Activated naive CD4-positive, alpha-beta T cell treated with anti-CD3 and anti-CD28 coated beads, Interleukin-2, amount 10 ng/mL, durations not matched to agents 7 days and 5 days (primary cell): ENCODE results near the gene FAM193A.
A peak's percentile ranks its signal among the peaks of the same experiment; 100 is the strongest.

Source experiments
- CTCF ChIA-PET: fragments of 350-600 bp; sonication (Branson Sonifier 250); formaldehyde crosslinking; loops from one replicate; lab custom pipeline; 2021; ENCODE audit warnings: antibody characterized with exemption; lab: Charles Lee
- DNase-seq: peaks from one replicate; pipeline ENCODE4 v3.0.0-alpha.2; 2020
- H3K27ac Mint-ChIP-seq: one replicate; pipeline ENCODE4 v1.8.0; 2021; ENCODE audit warnings: mild to moderate bottlenecking, moderate library complexity, mixed read lengths
- H3K27me3 Mint-ChIP-seq: one replicate; pipeline ENCODE4 v1.8.0; 2021; ENCODE audit warnings: mild to moderate bottlenecking, mixed read lengths
- H3K36me3 Mint-ChIP-seq: one replicate; pipeline ENCODE4 v1.8.0; 2021; ENCODE audit warnings: mixed read lengths
- H3K4me1 Mint-ChIP-seq: one replicate; pipeline ENCODE4 v1.8.0; 2021; ENCODE audit warnings: mixed read lengths
- H3K4me3 Mint-ChIP-seq: one replicate; pipeline ENCODE4 v1.8.0; 2021; ENCODE audit warnings: mild to moderate bottlenecking, moderate library complexity, mixed read lengths
- H3K9me3 Mint-ChIP-seq: one replicate; pipeline ENCODE4 v1.8.0; 2021; ENCODE audit warnings: mixed read lengths

The FAM193A gene

DNA sequence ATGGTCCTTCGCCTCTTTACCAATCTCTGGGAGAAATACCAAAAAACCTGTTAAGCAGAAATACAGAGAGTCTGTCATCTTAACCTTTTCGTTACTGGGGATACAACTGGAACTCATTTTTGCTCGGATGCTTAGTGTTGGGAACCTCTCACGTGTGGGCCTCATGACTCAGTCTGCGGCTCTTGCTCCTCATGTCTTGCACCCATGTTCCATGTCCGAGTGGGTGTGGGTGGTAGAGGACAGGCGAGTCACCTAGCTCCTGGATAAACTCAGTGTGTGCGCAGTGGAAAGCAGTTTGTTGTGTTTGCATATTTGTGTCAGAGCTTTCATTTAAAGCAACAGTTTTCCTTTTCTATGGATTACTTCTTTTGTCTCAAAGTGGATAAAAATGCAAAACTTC, 149.1 kb downstream of the FAM193A start:
- Mint-ChIP-seq H3K27me3 (no peaks in the 10 kb centered on the region), H3K27ac (no peak overlapping the region), H3K9me3 (no peaks in the 10 kb centered on the region), H3K4me3 (no peak overlapping the region), H3K36me3 (peaks cover 36% of the 10 kb centered on the region), H3K4me1 (no peaks in the 10 kb centered on the region)
- CTCF ChIA-PET, result no interaction called here
- no peak for DNase-seq

DNA sequence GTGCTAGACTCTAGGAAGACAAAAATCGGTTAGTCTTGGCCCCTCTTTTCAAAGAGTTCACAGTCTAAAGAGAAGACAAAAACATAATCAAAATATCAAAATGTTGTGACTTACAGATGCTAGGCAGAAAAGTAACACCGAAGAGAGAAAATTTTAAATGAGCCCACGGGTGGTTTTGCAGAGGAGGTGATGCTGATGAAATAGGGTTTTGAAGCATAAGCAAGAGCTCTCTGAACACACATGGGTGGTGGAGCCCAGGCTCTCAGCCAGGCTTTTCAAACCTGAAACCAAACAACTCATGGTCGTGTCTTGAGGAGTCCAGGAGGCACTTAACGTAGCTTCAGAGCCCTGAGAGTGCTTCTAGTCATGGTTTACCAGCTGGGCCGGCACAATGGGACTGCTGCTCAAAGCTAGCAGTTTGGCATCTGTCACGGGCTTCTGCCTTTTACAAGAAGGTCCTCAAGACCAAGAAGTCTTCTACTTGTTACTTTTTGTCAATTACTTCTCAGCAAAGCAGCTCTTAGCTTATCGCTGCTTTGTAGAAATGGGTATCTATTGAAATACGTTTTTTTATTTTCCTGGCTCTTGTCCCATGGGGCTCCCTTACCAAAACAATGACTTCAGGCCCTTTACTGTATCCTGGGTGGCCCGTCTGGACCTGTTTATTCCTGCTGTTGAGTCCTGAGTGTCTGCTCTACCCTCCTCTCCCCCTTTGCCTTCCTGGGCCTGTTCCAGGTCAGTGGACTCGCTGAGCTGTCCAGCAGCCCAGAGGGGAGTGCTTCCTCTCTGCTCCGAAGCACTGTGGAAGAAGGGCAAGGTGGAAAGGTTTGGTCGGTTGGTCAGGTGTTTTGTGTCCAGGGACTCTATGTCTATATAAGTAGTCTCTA, 150.2 kb downstream of the FAM193A start:
- Mint-ChIP-seq H3K36me3 (peaks cover 34% of the 10 kb centered on the region), H3K4me1 (no peaks in the 10 kb centered on the region), H3K4me3 (no peak overlapping the region), H3K9me3 (no peaks in the 10 kb centered on the region), H3K27me3 (no peaks in the 10 kb centered on the region), H3K27ac (no peak overlapping the region)
- CTCF ChIA-PET, result no interaction called here
- no peak for DNase-seq

DNA sequence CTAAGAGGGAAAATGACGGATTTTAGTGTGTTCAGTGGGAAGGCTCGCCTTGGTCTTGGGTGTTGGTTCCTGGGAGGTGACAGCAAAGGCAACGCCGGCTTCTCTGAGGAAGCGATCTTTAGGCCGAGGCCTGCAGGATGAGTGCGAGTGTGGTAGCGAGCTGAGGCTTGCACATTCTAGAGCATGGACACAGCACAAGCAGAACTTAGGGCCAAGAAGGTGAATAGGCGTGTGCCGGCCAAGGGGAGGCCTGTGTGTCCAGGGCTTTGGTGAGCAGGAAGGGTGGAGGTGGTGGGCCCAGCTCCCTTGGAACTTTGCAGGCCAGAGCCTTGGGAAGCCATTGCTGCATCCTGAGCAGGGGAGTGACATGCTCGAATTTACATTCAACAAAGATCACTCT, 151.8 kb downstream of the FAM193A start:
- no peaks in the 10 kb centered on the region for H3K9me3 Mint-ChIP-seq
- no peak for DNase-seq
- peaks cover 41% of the 10 kb centered on the region for H3K36me3 Mint-ChIP-seq
- H3K4me3 Mint-ChIP-seq, result no peak overlapping the region
- CTCF ChIA-PET, result no interaction called here
- no peaks in the 10 kb centered on the region for H3K27me3 Mint-ChIP-seq
- H3K27ac Mint-ChIP-seq, result no peak overlapping the region
- no peaks in the 10 kb centered on the region for H3K4me1 Mint-ChIP-seq

DNA sequence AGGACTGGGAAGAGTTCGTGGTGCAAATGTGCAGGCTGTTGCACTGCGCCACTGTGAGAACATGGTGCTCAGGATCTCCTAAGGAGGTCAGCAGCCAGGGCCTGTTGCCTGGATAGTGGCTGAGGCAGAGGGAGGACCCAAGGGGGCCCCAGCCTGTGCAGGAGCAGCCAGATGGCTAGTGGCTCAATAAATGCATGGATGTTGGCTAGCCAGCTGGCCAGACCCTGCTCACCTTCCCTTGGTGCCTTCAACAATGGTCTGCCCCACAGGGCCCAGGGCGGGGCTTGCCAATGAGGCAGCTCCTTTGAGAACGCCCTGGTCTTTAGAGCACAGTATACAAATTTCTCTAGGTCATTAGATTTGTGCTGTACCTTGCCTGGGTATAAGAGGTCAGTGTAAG, 152.2 kb downstream of the FAM193A start:
- H3K9me3 Mint-ChIP-seq, result no peaks in the 10 kb centered on the region
- no peak for DNase-seq
- no peaks in the 10 kb centered on the region for H3K27me3 Mint-ChIP-seq
- H3K36me3 Mint-ChIP-seq, result peaks cover 41% of the 10 kb centered on the region
- no peak overlapping the region for H3K27ac Mint-ChIP-seq
- H3K4me3 Mint-ChIP-seq, result no peak overlapping the region
- CTCF ChIA-PET, result no interaction called here
- no peaks in the 10 kb centered on the region for H3K4me1 Mint-ChIP-seq

DNA sequence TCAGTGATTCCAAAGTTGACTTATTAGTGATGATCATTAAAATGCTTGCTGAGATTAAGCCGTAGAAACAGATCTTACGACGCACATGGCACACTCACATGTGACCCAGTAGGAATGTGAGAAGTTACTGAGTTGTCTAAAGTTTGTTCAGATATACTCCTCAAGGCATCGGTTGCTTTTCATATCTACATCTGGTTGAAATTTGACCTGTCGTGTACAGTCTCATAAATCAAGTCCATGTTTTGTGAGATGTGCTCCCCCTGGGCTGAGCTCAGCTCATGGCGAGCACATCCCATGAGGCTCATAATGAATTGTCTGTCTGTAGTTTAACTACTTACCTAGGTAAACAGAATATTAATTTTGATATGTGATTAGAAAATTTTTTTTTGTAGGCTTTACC, 152.7 kb downstream of the FAM193A start:
- no peak overlapping the region for H3K27ac Mint-ChIP-seq
- CTCF ChIA-PET, result no interaction called here
- H3K4me1 Mint-ChIP-seq, result no peaks in the 10 kb centered on the region
- no peaks in the 10 kb centered on the region for H3K27me3 Mint-ChIP-seq
- DNase-seq, result no peak
- H3K4me3 Mint-ChIP-seq, result no peak overlapping the region
- no peaks in the 10 kb centered on the region for H3K9me3 Mint-ChIP-seq
- peaks cover 40% of the 10 kb centered on the region for H3K36me3 Mint-ChIP-seq

DNA sequence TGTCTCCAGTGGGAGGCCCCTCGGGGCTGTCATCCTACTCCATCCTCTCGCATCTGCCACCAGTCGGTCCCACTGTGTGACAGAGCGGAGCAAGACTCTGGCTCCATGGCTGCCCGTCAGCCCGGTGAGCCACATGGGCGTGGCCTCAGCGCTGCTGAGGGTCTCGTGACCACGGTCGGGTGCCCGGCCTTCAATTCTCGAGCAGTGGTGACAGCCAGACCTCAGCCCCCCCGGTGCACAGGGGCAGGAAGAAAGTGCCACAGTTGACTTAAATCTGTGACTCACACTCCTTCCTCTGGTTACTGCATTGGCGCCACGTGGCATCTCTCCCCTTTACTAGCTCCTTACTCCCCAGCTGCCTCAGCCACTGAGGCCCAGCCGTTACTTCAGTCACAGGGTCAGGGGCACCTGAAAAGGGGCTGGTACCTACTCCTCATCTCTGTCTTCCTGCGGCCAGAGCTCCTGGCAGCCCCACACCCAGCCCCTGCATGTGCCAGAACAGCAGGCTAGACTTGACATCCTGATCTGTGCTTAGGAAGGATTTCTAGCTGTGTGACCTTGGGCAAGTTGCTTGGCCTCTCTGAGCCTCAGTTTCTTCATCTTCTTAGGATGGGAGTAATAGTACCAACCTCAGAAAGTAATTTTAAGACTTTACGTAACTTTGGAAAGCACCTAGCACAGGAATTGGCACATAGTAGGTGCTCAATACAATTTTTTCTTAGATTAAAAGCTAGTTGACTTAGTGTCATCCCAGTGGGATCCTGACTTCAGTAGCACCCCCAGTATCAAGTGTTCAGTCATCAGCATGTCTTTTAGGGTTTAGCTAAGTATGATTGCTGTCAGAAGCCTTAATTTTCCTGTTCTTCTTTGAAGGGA, 153.6 kb downstream of the FAM193A start:
- H3K9me3 Mint-ChIP-seq, result no peaks in the 10 kb centered on the region
- H3K36me3 Mint-ChIP-seq, result peaks cover 42% of the 10 kb centered on the region
- H3K4me3 Mint-ChIP-seq, result no peak overlapping the region
- no peaks in the 10 kb centered on the region for H3K27me3 Mint-ChIP-seq
- no peaks in the 10 kb centered on the region for H3K4me1 Mint-ChIP-seq
- CTCF ChIA-PET, result no interaction called here
- H3K27ac Mint-ChIP-seq, result no peak overlapping the region
- DNase-seq, result no peak

DNA sequence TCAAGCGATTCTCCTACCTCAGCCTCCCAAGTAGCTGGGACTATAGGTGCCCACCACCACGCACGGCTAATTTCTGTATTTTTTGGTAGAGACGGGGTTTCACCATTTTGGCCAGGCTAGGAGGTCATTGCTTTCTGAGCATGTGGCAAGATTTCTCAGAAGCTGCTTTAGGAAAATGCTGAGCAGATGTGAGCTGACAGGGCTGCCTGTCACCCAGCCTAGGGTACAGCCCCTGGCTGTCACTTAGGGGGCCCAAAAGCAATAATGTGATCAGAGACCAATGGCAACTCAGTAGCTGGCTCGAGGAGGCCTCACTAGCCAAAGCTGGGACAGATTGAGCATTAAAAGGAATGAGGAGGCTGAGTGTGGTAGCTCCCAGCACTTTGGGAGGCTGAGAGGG, 154.9 kb downstream of the FAM193A start:
- CTCF ChIA-PET, result no interaction called here
- no peak for DNase-seq
- H3K36me3 Mint-ChIP-seq, result peaks cover 42% of the 10 kb centered on the region
- no peak overlapping the region for H3K4me3 Mint-ChIP-seq
- H3K27me3 Mint-ChIP-seq, result no peaks in the 10 kb centered on the region
- H3K4me1 Mint-ChIP-seq, result no peaks in the 10 kb centered on the region
- no peaks in the 10 kb centered on the region for H3K9me3 Mint-ChIP-seq
- no peak overlapping the region for H3K27ac Mint-ChIP-seq

DNA sequence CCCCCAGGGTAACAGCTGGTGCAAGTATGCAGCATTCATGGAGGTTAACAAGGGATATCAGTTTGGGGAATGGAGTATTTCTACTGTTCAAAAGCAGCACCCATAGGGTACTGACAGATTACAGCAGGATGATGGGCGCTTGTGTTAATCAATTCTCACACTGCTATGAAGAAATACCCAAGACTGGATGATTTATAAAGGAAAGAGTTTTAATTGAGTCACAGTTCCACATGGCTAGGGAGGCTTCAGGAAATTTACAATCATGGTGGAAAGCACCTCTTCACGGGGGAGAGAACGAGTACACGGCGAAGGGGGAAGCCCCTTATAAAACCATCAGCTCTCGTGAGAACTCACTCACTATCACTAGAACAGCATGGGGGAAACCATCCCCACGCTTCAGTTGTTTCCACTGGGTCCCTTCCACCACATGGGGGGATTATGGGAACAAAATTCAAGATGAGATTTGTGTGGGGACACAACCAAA, 155.5 kb downstream of the FAM193A start:
- Mint-ChIP-seq H3K4me3 (no peak overlapping the region), H3K27ac (no peak overlapping the region), H3K4me1 (no peaks in the 10 kb centered on the region), H3K27me3 (no peaks in the 10 kb centered on the region), H3K9me3 (no peaks in the 10 kb centered on the region), H3K36me3 (peaks cover 46% of the 10 kb centered on the region)
- DNase-seq, result no peak
- CTCF ChIA-PET, result no interaction called here

DNA sequence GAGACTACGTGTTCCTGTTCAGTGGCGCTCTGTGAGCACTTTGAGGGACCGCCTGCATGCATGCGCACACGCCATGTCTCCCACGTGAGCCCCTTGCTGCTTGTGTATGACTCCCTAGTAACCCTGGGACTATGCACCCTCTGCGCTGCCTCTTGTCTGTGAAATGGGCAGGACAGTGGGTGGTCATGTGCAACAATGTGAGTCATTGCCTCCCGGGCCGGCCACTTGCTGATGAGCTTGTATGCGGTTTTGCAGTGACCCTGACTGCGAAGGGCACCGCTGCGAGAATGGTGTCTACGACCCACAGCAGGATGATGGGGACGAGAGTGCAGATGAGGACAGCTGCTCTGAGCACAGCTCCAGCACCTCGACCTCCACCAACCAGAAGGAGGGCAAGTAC, 158.2 kb downstream of the FAM193A start:
- no peak for DNase-seq
- no peak overlapping the region for H3K27ac Mint-ChIP-seq
- H3K9me3 Mint-ChIP-seq, result no peaks in the 10 kb centered on the region
- no peaks in the 10 kb centered on the region for H3K4me1 Mint-ChIP-seq
- no peak overlapping the region for H3K4me3 Mint-ChIP-seq
- CTCF ChIA-PET, result no interaction called here
- peaks cover 54% of the 10 kb centered on the region for H3K36me3 Mint-ChIP-seq
- no peaks in the 10 kb centered on the region for H3K27me3 Mint-ChIP-seq

DNA sequence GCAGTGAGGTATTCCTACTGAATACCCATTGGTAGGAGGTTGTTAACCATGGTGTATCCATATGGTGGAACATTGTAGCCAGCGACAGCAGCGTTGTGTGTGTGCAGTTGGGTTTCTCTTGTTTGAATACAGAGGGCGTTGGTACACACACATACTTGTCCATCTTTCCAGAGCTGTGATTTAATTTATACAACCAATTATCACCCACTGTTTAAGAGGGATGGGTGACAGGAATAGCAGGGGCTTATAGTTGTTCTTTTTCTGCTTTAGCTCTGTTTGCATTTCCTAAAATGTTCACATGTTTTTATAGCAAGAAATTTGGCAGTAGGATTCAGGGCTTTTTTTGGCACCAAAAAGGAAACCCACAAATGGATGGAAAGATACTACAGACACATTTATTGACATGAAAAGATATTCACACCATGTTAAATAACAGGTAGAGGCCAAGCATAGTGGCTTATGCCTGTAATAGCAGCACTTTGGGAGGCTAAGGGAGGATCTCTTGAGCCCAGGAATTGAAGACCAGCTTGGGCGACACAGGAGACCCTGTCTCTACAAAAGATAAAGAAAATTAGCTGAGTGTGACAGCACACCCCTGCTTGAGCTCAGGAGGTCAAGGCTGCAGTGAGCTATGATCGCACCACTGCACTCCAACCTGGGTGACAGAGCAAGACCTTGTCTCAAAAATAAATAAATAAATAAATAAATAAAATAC, 159.1 kb downstream of the FAM193A start:
- no peak for DNase-seq
- CTCF ChIA-PET, result interaction anchor here (1.1 kb wide), 1 partner anchor 23 kb away, joined by 3 read pairs; no protein-coding TSS in a partner anchor
- Mint-ChIP-seq H3K9me3 (no peaks in the 10 kb centered on the region), H3K36me3 (peaks cover 58% of the 10 kb centered on the region), H3K4me1 (no peaks in the 10 kb centered on the region), H3K27ac (no peak overlapping the region), H3K27me3 (no peaks in the 10 kb centered on the region), H3K4me3 (no peak overlapping the region)

DNA sequence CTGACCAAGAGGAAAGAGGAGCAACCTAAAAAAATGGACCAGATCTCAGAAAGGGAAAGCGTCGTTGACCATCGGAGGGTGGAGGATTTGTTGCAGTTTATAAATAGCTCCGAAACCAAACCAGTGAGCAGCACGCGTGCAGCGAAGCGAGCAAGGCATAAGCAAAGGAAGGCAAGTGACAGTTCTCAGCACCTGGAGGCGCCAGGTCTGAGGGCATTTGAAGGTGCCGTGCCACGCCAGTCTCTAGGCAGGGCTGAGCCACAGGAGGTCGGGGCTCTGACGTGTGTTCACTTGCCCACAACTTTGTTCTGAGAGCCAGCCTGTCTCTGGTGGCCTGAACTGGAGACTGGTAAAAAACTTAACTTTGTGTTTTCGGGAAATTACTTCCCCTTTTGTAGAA, 160.0 kb downstream of the FAM193A start:
- H3K36me3 Mint-ChIP-seq, result peaks cover 56% of the 10 kb centered on the region
- no peak overlapping the region for H3K4me3 Mint-ChIP-seq
- no peaks in the 10 kb centered on the region for H3K4me1 Mint-ChIP-seq
- no peaks in the 10 kb centered on the region for H3K9me3 Mint-ChIP-seq
- DNase-seq, result no peak
- H3K27ac Mint-ChIP-seq, result no peak overlapping the region
- CTCF ChIA-PET, result interaction anchor here (1.1 kb wide), 1 partner anchor 24 kb away, joined by 3 read pairs; no protein-coding TSS in a partner anchor
- no peaks in the 10 kb centered on the region for H3K27me3 Mint-ChIP-seq

DNA sequence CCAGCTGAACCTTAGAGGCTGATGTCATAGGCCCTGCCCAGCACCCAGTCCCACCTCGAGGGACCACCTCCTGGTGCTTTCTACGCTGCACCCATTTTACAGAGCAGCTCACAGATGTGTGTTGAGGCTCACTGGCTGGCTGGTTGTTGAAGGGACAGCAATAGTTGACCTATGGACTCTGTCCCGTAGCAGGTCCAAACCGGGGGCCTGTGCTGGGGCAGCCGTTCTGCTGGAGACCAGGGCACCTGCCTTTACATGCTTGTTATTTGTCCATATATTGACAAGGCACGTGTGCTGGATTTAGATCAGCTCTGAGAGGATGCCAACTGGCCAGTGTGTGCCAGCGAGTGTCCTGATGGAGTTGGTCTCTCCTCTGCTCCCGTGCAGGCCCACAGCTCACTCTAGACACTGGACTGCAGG, 161.6 kb downstream of the FAM193A start:
- CTCF ChIA-PET, result no interaction called here
- Mint-ChIP-seq H3K4me1 (no peaks in the 10 kb centered on the region), H3K4me3 (no peak overlapping the region), H3K27me3 (no peaks in the 10 kb centered on the region), H3K36me3 (peaks cover 60% of the 10 kb centered on the region), H3K9me3 (no peaks in the 10 kb centered on the region), H3K27ac (no peak overlapping the region)
- no peak for DNase-seq

DNA sequence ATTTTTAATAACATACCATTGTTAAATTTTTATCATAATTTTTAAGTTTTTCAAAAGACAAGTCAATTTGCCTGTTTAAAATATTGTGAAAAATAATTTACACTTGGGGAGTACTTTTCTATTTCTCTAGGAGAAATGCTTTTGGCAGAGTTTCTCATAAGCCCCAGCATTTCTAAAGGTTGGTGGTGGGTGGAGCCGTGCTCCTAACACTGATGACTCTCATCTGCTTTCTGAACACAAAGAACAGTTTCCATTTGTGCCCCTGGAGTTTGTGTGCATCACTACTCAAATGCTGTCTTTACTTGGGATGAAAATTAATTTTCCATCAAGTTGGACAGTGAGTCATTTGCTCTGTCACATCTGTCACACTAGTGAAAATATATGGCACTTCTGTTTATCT, 162.1 kb downstream of the FAM193A start:
- Mint-ChIP-seq H3K36me3 (peaks cover 59% of the 10 kb centered on the region), H3K4me1 (no peaks in the 10 kb centered on the region), H3K27me3 (no peaks in the 10 kb centered on the region), H3K9me3 (no peaks in the 10 kb centered on the region), H3K4me3 (no peak overlapping the region), H3K27ac (peak overlapping the region; percentile 29)
- CTCF ChIA-PET, result no interaction called here
- DNase-seq, result no peak

DNA sequence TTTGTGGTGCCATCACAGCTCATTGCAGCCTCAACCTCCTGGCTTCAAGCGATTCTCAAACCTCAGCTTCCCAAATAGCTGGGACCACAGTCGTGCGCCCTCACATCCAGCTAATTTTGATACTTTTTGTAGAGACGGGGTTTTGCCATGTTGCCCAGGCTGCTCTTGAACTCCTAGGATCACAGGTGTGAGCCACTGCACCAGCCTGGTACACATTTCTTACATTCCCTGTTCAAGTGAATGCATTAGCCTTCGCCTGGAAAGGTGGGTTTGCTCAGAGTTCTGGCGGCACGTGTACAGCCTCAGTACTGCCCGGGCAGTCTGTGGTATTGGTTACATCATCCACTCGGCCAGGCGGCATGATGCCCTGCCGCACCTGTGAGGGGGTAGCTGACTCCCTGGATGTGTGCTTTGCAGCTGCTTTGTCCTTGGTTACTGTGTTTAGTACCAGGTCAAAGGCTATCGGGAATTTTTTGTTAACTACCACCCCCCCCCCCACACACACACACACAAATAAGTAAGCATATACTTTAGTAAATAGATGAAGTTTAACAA, 162.6 kb downstream of the FAM193A start:
- H3K9me3 Mint-ChIP-seq, result no peaks in the 10 kb centered on the region
- DNase-seq, result no peak
- no peaks in the 10 kb centered on the region for H3K4me1 Mint-ChIP-seq
- no peak overlapping the region for H3K4me3 Mint-ChIP-seq
- H3K27ac Mint-ChIP-seq, result no peak overlapping the region
- CTCF ChIA-PET, result no interaction called here
- H3K27me3 Mint-ChIP-seq, result no peaks in the 10 kb centered on the region
- H3K36me3 Mint-ChIP-seq, result peaks cover 53% of the 10 kb centered on the region
